HepG2 (cell line): ENCODE measurements around the gene ARHGEF39. TPM values are rescaled to one million over a fixed set of nuclear protein-coding genes. Genes with fewer than 3 reads are reported as not detected.
A peak's percentile ranks its signal among the peaks of the same experiment; 100 is the strongest.

Experiments
- ATF7-NPFF ChIP-seq: sonication (generic); formaldehyde crosslinking; IDR thresholded peaks from 2 replicates; pipeline ENCODE4 v1.8.1; 2023; ENCODE audit warnings: mild to moderate bottlenecking, low read depth, missing genetic modification reagents, moderate library complexity
- CREM ChIP-seq, 2 experiments: sonication (generic) in 1 of 2; formaldehyde crosslinking in 1 of 2; IDR thresholded peaks; 2 replicates each; pipeline versions ENCODE4 v1.4.0 to v1.6.1; 2016 to 2020; ENCODE audit warnings: antibody characterized with exemption in 1 of 2, mild to moderate bottlenecking in 1 of 2, missing genetic modification reagents in 1 of 2
- HNF1A ChIP-seq, 2 experiments: sonication (generic) in 1 of 2; formaldehyde crosslinking in 1 of 2; IDR thresholded peaks; 2 replicates each; pipeline versions ENCODE4 v1.4.0 to v1.6.1; 2016 to 2020; ENCODE audit warnings: borderline replicate concordance in 1 of 2, low read depth in 1 of 2, mild to moderate bottlenecking in 1 of 2, missing genetic modification reagents in 1 of 2
- KMT2B ChIP-seq: IDR thresholded peaks from 2 replicates; pipeline ENCODE4 v1.6.1; 2016; ENCODE audit warnings: missing genetic modification reagents, missing compliant biosample characterization
- MAF1 ChIP-seq: sonication (generic); formaldehyde crosslinking; IDR thresholded peaks from 2 replicates; pipeline ENCODE4 v1.5.0; 2020; ENCODE audit warnings: missing genetic modification reagents, borderline replicate concordance
- PAX8 ChIP-seq: sonication (generic); formaldehyde crosslinking; IDR thresholded peaks from 2 replicates; pipeline ENCODE4 v1.8.0; 2022; ENCODE audit warnings: mild to moderate bottlenecking, missing genetic modification reagents, borderline replicate concordance
- RFX1 ChIP-seq: fragments of 450-650 bp; IDR thresholded peaks from 2 replicates; pipeline ENCODE4 v1.6.1; 2017
- SAFB2 ChIP-seq: sonication (generic); formaldehyde crosslinking; IDR thresholded peaks from 2 replicates; pipeline ENCODE4 v1.5.1; 2020; ENCODE audit warnings: missing genetic modification reagents, low read depth, mild to moderate bottlenecking, borderline replicate concordance
- WIZ ChIP-seq: sonication (generic); formaldehyde crosslinking; IDR thresholded peaks from 2 replicates; pipeline ENCODE4 v1.5.1; 2020; ENCODE audit warnings: mild to moderate bottlenecking, missing genetic modification reagents
- ZC3H13 ChIP-seq: sonication (generic); formaldehyde crosslinking; IDR thresholded peaks from 2 replicates; pipeline ENCODE4 v1.8.1; 2023; ENCODE audit warnings: mild to moderate bottlenecking, missing genetic modification reagents, moderate library complexity
- ZNF205 ChIP-seq: IDR thresholded peaks from 2 replicates; pipeline ENCODE4 v1.6.1; 2018; ENCODE audit warnings: missing biosample characterization, missing genetic modification reagents
- ZNF772 ChIP-seq: sonication (generic); formaldehyde crosslinking; IDR thresholded peaks from 2 replicates; pipeline ENCODE4 v1.5.0; 2020; ENCODE audit warnings: mild to moderate bottlenecking, missing genetic modification reagents
- ZSCAN31 ChIP-seq: sonication (generic); formaldehyde crosslinking; IDR thresholded peaks from 2 replicates; pipeline ENCODE4 v1.5.0; 2020; ENCODE audit warnings: low read depth, mild to moderate bottlenecking, missing genetic modification reagents
- polyA plus RNA-seq, 8 experiments: library from polyadenylated mRNA; depleted of rRNA in 3 of 8; stranded (reverse) in 7 of 8; unstranded in 1 of 8; fragments of >200 nt; fragmentation: Illumina TruSeq in 4 of 8; extraction: Trizol in 4 of 8; gene quantifications; 2 replicates each; pipeline versions ENCODE4 v1.2.1 to v1.2.3, GENCODE V29; 2011 to 2016; ENCODE audit warnings: low read depth in 4 of 8, missing spikeins in 1 of 8, mixed read lengths in 1 of 8; ENCODE audit not compliant: insufficient read depth in 1 of 8
- total RNA-seq, 5 experiments: library from RNA; depleted of rRNA; stranded (reverse); fragments of >200 nt; fragmentation: Illumina TruSeq; extraction: Trizol; gene quantifications; 2 replicates each; pipeline ENCODE4 v1.2.3, GENCODE V29; 2016; ENCODE audit warnings: low read depth in 1 of 5
- TF ChIP-seq, protein P1 (sequence below): sonication (generic); formaldehyde crosslinking; IDR thresholded peaks from 2 replicates; pipeline ENCODE4 v1.4.0; 2020; ENCODE audit warnings: missing genetic modification reagents
- TF ChIP-seq, protein P2 (sequence below): sonication (generic); formaldehyde crosslinking; IDR thresholded peaks from 2 replicates; pipeline ENCODE4 v1.4.0; 2020; ENCODE audit warnings: missing genetic modification reagents
- TF ChIP-seq, protein P3 (sequence below), 2 experiments: fragments of 450-650 bp in 1 of 2; sonication (generic) in 1 of 2; formaldehyde crosslinking; IDR thresholded peaks; 2 replicates each; pipeline versions ENCODE4 v1.5.0 to v1.8.0; 2020 to 2022; ENCODE audit warnings: mild to moderate bottlenecking in 1 of 2, missing genetic modification reagents in 1 of 2
- TF ChIP-seq, protein P4 (sequence below): sonication (generic); formaldehyde crosslinking; IDR thresholded peaks from 2 replicates; pipeline ENCODE4 v1.4.0; 2020; ENCODE audit warnings: missing genetic modification reagents

ARHGEF39 gene
- total and polyA plus RNA-seq, 2 of the 13 experiments (the other 11 are each of a cell fraction or from before 2014, with no cell fraction given) = 11.2 to 12.3 TPM

- TF ChIP-seq, protein P1, sequence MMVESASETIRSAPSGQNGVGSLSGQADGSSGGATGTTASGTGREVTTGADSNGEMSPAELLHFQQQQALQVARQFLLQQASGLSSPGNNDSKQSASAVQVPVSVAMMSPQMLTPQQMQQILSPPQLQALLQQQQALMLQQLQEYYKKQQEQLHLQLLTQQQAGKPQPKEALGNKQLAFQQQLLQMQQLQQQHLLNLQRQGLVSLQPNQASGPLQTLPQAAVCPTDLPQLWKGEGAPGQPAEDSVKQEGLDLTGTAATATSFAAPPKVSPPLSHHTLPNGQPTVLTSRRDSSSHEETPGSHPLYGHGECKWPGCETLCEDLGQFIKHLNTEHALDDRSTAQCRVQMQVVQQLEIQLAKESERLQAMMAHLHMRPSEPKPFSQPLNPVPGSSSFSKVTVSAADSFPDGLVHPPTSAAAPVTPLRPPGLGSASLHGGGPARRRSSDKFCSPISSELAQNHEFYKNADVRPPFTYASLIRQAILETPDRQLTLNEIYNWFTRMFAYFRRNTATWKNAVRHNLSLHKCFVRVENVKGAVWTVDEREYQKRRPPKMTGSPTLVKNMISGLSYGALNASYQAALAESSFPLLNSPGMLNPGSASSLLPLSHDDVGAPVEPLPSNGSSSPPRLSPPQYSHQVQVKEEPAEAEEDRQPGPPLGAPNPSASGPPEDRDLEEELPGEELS (CRISPR knock-in tag) = 0 out of 2 replicates have a peak, but pooled peaks have one; percentile 23
- TF ChIP-seq, protein P2, sequence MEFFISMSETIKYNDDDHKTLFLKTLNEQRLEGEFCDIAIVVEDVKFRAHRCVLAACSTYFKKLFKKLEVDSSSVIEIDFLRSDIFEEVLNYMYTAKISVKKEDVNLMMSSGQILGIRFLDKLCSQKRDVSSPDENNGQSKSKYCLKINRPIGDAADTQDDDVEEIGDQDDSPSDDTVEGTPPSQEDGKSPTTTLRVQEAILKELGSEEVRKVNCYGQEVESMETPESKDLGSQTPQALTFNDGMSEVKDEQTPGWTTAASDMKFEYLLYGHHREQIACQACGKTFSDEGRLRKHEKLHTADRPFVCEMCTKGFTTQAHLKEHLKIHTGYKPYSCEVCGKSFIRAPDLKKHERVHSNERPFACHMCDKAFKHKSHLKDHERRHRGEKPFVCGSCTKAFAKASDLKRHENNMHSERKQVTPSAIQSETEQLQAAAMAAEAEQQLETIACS (CRISPR knock-in tag) = peak; percentile 56; the same call in 1 of the 2 replicates
- TF ChIP-seq, protein P3, sequence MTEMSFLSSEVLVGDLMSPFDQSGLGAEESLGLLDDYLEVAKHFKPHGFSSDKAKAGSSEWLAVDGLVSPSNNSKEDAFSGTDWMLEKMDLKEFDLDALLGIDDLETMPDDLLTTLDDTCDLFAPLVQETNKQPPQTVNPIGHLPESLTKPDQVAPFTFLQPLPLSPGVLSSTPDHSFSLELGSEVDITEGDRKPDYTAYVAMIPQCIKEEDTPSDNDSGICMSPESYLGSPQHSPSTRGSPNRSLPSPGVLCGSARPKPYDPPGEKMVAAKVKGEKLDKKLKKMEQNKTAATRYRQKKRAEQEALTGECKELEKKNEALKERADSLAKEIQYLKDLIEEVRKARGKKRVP (CRISPR knock-in tag; IDR thresholded peaks at IDR 0.05) = peak in 1 of 2 experiments; percentile 87; a peak in 2 of 4 replicates
- TF ChIP-seq ZNF772 = peak; percentile 72
- TF ChIP-seq RFX1 = no peak
- TF ChIP-seq CREM (IDR thresholded peaks at IDR 0.05) = no peak
- no peak for TF ChIP-seq CREM (CRISPR knock-in tag; IDR thresholded peaks at IDR 0.05)
- TF ChIP-seq ZC3H13 (CRISPR knock-in tag) = peak; percentile 99
- no peak; the same call in 1 of the 2 replicates for TF ChIP-seq PAX8 (CRISPR knock-in tag)
- peak; percentile 99 for TF ChIP-seq ATF7-NPFF (CRISPR knock-in tag)
- peak; percentile 79 for TF ChIP-seq ZSCAN31
- peak; percentile 55; the same call in 1 of the 2 replicates for TF ChIP-seq KMT2B
- TF ChIP-seq, protein P4, sequence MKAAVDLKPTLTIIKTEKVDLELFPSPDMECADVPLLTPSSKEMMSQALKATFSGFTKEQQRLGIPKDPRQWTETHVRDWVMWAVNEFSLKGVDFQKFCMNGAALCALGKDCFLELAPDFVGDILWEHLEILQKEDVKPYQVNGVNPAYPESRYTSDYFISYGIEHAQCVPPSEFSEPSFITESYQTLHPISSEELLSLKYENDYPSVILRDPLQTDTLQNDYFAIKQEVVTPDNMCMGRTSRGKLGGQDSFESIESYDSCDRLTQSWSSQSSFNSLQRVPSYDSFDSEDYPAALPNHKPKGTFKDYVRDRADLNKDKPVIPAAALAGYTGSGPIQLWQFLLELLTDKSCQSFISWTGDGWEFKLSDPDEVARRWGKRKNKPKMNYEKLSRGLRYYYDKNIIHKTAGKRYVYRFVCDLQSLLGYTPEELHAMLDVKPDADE = 0 out of 2 replicates have a peak, but pooled peaks have one; percentile 43
- no peak for TF ChIP-seq HNF1A (IDR thresholded peaks at IDR 0.05; ENCODE audit: low read depth)
- TF ChIP-seq HNF1A (CRISPR knock-in tag; IDR thresholded peaks at IDR 0.05; ENCODE audit: borderline replicate concordance) = 0 out of 2 replicates have a peak, but pooled peaks have one; percentile 58
- TF ChIP-seq SAFB2 (CRISPR knock-in tag) = peak; percentile 59; the same call in 1 of the 2 replicates
- peak; percentile 60; the same call in 1 of the 2 replicates for TF ChIP-seq MAF1 (CRISPR knock-in tag)
- TF ChIP-seq WIZ (CRISPR knock-in tag) = peak; percentile 57; the same call in 1 of the 2 replicates
- peak; percentile 43; the same call in 1 of the 2 replicates for TF ChIP-seq ZNF205 (CRISPR knock-in tag)
Measured at GRCh38 chr9:35664531-35665470, at the start of gene ARHGEF39 (continued).
